GM18870 (cell line): ENCODE measurements around the gene MS4A4A.
A peak's percentile ranks its signal among the peaks of the same experiment; 100 is the strongest.
"Not testable (repeated sequence)": the region's sequence is repeated elsewhere in the genome, so short reads cannot be mapped to it uniquely, and the experiment has no call there.

Experiments
- ATAC-seq: cut with Tn5 transposase; IDR thresholded peaks from one replicate; pipeline ENCODE4 v1.9.1; 2021; ENCODE audit warnings: moderate library complexity; ENCODE audit not compliant: unreplicated experiment

Gene MS4A4A

DNA sequence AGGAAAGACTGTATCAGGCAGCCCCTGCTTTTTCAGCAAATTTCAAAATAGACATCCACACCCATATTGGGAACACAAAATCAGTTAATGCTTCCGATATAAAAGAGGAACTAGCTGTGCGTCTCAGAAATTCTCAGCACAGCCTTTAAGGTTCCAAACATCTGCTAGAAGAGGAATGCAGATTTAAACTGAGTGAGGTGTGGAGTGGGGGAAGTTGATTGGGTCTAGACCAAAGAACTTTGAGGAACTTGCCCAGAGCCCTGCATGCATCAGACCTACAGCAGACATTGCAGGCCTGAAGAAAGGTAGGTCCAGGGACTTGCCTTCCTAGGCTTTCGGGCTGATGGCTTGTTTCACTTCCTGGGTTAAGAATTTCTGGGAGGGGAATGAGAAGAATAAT is at the start of gene MS4A4A:
Gene MS4A4A, plus strand, starts transcription at position 255 of the 400 bp plus-strand sequence. Its CDS starts 10 bp downstream, at position 265.
- ATAC-seq = no peak

DNA sequence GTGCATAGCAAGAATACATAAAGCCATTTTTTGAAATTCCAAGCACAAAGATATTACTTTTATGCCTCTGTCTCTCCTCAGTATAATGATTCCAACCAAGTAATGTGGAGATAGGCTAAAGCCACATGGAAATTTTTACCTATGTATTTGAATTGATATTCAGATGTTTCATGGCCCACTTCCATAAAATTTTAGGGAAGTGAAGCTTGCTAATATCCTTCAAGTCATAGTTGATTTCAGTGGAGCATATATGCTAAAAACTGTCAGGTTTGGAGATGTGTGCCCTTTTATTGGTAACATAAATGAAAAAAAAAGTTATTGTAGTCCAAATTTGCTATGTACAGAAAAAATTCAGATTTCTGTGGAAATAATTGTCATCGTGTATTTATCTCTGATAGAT is 49.8 kb upstream of the MS4A4A start:
- no peak for ATAC-seq

DNA sequence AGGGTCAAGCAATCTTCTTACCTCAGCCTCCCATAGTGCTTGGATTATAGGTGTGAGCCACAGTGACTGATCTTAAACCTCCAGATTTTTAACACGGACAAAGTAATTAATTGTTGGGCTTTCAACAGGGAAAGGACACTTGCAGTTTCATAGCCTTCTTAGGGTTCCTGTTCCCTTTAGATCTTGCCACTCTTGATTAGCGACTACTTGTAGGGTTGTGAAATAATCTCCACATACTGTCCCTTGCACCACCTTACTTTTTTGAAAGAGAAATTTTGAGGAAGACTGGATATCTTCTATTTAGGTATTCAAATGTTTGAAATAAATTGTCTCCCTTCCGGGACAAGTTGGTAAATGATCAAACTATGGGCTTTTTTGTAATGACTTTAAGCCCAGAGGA is 45.1 kb upstream of the MS4A4A start:
- no peak for ATAC-seq

DNA sequence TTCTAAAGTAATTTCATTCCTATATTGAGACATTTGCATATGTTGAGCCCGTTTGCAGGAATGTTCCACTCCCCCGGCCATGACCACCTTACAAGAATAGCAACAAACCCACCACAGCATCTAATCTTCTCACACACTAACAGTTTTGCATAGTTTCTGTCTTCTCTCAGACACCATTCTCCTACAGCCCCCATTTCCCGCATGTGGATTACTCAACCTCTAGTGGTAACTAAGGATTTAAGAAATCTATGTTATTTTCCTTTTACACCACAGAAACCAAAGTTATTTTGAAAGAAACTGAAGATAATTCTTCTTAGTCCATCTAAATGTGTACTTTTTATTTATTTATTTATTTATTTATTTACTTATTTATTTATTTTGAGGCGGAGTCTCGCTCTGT is 39.8 kb upstream of the MS4A4A start:
- ATAC-seq = no peak

DNA sequence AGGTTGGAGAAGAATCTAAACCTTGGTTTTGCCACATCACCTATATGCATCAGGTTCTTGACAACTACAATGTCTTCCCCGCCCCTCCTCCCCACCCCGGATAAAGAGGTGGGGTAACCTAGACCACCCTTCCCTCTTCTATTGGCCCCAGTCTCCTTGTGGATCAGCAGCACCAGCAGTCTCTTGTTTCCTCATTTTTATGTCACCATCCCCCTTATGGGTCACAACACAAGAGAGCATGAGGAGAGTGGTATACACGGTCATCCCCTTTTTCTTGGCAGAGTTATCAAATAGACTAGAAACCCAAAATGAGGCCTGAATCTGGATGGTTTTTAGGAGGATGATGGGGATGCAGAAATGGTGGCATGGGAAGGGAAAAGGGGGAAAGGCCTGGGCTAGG is 38.7 kb upstream of the MS4A4A start:
- ATAC-seq = no peak

DNA sequence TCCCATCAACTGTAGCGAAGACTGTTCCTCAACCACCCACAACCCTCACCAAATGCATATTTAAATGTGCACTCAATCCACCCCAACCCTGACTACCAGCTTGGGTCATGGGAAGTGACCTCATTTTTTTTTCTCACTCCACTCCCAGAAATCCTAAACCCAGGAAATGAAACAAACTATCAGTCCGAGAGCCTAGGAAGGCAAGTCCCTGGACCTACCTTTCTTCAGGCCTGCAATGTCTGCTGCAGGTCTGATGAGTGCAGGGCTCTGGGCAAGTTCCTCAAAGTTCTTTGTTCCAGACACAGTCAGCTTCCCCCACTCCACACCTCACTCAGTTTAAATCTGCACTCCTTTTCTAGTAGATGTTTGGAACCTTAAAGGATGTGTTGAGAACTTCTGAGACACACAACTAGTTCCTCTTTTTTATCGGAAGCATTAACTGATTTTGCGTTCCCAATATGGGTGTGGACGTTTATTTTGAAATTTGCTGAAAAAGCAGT is 37.7 kb upstream of the MS4A4A start, which contains the start of gene MS4A4E:
Gene MS4A4E, minus strand, starts transcription at position 398 of the 500 bp plus-strand sequence. CDS start 13,082 bp downstream, outside the sequence.
- ATAC-seq = no peak

DNA sequence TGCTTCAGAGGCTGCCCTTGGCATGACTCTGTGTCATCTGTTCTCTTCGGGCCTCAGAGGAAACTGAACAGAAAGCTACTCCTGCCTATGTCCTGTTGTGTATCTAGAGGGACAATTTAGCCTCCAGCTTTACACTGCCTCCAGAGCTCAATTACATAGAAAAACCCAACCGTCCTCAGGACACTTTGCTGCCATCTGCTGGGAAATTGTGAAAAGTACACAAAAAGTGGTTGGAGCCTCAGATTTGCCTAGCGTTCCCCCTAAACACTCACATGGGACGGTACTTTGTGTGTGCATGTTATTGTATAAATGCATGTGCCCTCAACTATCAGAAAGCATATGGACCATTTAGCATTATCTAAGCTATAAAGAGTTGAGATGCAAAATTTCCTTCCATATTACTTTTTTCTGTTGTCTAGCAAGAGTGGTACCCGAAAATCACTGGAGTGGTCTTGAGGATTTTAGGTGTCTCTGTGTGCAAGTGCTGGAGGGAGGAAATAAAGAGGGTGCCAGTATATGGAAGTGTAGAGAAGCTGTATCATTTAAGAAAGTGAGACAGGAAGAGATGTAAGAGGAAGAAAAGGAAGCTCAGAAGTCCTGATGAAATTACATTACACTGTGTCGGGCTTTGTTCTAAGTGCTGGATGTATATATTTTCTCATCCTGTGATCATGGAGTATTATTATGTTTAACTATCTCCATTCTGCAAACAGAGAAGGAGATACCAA is 28.8 kb upstream of the MS4A4A start:
- ATAC-seq = no peak

DNA sequence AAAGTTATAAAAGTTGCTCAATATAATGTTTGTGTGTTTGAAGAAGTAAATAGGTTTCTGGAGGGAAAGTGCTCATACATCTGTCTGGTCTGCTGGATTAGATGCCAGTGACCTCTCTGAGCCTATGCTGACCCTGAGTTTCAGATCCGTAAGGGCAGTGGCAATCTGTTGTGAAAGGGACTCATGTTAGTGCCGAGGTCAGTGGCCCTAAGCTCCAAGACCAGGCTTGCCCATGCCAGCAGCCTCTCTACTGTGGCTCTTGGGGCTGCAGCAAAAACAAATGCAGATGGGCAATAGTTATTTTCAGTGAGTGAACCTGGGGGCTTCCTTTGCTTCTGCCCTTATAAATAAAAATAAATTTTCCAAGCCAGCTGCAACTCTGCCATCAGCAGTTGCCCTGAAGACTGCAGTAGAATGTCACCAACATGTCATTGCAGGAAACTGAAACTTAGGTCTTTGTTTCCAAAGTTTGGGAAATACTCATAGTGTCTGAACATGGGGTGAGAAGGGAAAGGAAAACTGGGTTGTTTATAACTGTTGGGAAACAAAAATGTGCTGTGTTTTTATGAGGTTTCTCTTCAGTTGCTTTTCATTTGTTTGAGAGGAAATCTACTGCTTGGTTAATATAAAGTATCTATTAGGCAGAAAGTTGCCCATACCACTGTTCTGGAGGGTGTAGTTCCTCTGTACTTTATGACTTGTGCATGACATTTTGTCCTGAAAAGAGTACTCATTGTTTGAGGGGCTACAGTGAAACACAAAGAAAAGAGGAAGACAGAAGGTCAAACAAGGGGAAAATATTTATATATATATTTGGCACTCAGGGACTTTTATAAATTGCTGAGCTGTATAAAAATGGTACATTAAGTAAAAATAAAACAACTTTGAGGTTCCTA is 28.0 kb upstream of the MS4A4A start:
- ATAC-seq = no peak

DNA sequence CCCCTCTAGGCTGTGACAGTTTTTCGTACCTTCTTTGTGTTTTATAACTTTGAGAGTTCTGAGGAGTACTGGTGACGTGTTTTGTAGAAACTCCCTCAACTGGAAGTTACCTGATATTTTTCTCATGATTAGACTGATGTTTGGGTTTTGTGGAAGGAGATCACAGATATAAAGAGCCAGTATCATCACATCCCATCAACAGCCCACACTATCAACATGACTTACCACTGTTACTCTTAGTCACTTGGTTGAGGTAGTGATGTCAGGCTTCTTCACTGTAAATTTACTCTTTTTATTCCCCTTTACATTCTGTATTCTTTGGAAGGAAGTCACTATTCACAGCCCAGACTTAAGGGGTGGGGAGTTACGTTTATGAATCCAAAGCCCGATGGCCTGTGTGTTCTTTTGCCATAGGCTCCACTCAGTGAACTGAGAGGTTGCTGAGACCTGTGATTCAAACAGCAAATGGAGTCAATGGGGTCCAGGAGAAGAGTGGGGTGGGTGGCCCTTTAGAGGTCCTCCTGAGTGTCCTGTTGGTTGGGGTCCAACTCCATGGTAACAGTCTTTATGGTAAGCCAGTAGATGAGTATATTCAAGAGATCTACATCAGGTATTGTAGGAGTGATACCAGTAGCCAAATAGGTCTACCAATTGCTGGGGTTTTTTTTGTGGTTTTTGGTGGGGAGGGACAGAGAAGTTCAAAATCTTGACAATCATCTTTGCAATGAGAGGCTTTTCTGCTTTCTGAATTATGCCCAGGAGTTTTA is 22.3 kb upstream of the MS4A4A start:
- ATAC-seq = no peak

DNA sequence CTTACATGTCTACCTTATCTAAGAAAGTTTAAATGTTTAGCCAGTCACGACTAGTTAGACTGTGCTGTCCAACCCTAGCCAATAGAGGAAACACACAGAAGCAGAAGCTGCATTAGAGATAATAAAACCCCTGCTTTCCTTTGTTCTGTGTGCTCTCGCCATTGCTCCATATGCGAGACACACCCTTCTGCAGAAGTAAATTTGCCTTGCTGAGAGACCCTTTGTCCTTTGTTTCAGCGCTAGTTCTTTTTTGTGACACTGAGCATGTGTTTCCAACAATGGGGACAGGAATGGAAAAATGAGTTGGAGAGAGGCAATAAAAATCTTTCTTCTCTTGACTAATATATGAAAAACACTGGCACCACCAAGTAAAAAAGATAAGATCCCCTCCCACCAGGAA is 19.5 kb upstream of the MS4A4A start:
- ATAC-seq = no peak

DNA sequence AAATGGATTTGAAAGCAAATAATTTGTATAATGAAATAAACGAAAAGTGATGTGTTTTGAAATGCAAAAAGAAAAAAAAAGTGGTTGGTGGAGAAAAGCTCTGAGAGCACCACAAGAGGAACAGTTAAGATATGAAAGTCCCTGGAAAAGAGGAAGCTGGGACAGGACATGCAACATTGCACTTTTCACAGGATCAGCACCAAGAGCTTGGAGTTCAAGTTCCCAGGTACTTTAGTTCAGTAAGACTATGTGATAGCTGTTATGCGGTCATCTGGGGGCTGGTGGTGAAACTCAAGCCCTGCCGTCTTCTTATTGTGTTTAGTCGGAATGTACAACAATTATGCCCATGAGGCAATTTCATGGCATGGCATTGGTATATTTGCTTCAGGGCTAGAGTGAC is 17.1 kb upstream of the MS4A4A start:
- no peak for ATAC-seq

DNA sequence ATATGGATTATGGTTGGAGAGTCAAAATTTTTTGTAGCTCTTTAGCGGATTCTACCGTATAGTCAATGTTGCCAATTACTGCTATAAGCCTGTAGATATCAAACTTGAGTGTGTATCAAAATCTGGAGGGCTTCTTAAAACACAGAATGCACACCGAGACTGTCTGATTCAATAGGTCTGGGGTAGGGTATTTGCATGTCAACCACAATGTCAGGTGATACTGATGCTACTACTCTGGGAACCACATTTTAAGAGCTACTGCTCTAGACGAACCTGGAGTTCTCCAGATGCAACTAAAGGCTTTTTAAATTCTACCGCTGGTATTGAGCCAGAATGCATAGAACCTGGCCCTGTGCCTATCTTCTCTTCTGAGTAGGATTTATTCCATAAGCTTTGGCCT is 15.8 kb upstream of the MS4A4A start:
- no peak for ATAC-seq

DNA sequence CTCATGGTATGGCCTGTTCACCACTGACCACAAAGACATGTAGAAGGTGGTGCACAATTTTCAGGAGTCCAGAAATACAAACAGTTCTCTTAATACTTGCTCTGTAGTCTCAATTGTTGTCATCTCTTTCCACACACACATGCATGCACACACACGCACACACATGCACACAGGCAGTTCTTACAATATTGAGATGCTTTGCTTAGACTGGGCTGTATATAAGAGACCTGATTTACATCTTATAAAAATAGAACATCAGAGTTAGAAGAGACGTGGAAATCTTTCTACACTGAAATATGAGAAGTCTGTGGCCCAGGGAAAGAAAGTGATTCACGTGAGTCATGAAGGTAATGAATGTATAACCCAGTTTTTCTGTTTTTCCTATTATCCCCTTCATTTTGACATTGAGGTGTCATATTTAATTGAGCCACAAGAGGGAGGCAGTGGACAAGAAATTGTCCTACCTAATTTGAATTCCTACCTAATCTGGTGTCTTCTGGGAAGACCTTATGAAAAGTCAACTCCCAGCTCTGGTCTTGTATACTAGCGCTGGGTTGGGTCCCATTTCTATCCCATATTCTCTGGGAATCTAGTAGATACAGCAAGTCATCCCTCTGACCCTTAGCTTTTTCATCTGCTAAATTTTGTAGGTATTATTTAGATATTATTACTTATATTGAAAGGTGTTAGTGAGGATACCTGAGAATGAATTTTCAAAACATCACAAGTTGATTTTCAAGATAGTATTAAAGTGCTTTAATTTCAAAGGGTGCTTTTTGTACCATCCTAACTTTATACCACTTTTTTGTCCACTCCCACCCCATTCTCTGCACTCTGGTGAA is 14.9 kb upstream of the MS4A4A start:
- ATAC-seq = peak; percentile 60

DNA sequence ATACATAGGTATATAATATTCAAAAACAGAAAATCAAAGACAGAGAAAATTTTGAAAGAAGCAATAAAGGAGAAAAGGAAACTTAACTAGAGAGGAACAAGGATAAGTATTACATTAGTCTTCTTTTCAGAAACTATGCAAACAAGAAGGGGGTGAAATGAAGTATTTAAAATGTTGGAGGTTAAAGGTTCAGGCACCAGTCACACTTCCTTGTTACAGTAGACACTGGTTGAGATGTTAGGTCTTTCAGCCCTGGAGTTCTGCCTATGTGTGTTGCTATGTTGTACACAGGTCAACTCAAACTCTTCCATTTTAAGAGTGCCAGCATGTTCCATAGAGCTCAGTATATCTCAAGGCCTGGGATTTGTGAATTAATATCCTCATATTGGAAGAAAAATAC is 6.0 kb upstream of the MS4A4A start:
- ATAC-seq = no peak

DNA sequence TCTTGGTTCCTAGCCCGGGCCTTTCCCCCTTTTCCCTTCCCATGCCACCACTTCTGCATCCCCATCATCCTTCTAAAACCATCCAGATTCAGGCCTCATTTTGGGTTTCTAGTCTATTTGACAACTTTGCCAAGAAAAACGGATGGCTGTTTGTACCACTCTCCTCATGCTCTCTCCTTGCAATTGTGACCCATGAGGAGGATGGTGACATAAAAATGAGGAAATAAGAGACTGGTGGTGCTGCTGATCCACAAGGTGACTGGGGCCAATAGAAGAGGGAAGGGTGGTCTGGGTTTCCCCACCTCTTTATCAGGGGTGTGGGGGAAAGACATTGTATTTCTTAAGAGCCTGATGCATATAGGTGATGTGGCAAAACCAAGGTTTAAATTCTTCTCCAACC is 1.0 kb downstream of the MS4A4A start:
- no peak for ATAC-seq

DNA sequence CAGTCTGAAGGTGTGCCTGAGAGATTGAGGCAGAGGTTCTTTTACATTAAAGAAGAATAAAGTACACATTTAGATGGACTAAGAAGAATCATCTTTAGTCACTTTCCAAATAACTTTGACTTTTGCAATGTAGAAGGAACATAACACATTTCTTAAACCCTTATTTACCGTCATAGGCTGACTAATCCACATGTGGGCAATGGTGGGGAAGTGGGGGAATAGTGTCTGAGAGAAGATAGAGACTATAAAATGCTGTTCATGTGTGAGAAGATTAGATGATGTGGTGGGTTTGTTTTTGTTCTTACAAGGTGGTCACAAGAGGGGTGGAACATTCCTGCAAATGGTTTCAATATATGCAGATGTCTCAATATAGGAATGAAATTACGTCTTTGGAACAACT is 1.8 kb downstream of the MS4A4A start:
- ATAC-seq = no peak

DNA sequence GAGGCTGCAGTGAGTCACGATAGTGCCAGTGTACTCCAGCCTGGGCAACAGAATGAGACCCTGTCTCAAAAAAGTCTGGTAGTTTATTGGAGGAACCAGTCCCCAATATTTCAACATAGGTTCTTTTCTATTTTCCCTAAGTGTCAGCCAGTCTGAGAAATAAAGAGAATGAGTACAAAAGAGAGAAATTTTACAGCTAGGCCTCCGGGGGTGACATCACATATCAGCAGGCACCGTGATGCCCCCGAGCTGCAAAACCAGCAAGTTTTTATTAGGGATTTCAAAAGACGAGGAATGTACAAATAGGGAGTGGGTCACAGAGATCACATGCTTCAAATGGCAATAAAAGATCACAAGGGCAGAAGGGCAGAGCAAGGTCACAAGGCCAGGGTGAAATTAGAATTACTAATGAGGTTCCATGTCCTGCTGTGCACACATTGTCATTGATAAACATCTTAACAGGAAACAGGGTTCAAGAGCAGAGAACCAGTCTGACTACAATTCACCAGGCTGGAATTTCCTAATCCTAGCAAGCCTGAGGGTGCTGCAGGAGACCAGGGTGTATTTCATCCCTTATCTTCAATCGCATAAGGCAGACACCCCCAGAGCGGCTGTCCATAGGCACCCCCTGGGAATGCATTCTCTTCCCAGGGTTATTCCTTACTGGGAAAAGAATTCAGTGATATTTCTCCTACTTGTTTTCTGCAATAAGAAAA is 5.1 kb downstream of the MS4A4A start:
- not testable (repeated sequence) for ATAC-seq

DNA sequence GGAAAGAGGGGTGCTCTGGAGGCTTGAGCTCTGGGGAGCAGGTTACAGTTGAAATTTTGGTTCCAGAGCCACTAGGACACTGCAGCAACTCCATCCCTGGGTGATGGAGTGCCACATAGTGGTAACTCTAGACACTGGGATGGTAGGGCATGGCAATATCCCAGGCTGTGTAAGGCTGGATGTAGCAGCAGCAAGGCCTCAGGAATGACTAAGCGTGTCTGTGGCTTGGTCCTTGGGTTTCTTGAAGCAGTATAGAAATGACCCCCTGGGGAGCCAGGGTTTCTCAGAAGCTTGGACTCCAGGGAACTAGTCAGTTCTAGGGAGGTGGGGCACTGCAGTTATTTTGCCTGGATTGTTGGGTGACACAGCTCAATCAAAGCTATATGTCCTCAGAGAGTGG is 8.1 kb downstream of the MS4A4A start:
- ATAC-seq = no peak

DNA sequence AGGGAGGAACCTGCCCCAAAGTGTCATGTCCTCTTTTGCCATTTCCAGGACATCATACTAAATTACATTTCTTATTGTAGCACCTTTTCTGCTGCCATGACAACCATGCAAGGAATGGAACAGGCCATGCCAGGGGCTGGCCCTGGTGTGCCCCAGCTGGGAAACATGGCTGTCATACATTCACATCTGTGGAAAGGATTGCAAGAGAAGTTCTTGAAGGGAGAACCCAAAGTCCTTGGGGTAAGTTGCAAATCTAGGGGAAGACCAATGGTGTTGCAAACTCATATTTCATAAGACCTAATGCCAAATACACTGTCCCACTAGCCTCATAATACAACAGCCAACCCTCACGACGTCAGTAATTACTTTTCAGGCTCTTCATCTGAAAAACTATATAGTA is 11.7 kb downstream of the MS4A4A start:
- no peak for ATAC-seq

DNA sequence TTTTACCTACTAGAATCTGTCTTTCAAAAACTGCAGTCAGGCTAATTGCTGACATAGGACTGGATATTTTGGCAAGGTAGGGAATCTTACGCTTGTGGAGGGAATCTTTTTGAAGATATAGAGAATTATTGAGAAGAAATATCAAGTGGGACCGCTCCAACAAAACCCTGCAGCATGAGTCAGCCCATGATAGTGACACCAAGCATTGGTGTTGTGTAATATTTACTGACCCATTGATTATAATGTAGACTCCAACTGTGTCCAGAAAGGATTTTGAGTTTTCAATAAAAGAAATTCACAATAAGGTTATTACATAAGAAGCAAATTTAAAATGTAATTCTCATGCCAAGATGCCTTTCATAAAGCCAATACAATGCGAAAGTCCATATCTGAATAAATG is 20.7 kb downstream of the MS4A4A start:
- ATAC-seq = no peak
